ENCODE measurements around the gene MTMR1.

MTMR1 gene

GRCh38 chrX:150696866-150697265 is 3.7 kb downstream of the MTMR1 start:
- no peak for DNase-seq (ENCODE audit: low read depth)

- no peak for DNase-seq (ENCODE audit: low read depth)
Observed at GRCh38 chrX:150697641-150698040, 4.4 kb downstream of the MTMR1 start.

GRCh38 chrX:150698981-150699380 is 5.8 kb downstream of the MTMR1 start:
- no peak for DNase-seq (ENCODE audit: low read depth)

DNA sequence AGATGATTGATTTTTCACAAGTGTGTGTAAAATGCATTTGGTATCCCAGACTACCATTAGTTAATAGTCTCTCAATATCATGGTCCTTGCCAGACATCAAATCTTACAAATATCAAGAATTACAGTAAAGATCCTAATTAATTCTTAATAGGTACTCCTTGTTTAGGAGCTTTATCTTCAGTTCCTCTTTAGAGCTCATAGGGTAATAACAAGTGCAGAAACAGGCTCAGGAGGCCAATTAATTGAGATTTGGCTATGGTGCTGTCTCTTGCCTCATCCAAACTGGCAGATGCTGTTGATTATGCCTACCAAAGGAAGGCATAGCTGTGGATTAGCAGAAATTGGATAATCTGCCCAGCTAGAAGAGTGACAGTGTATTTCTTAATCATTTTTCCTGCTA is 6.9 kb downstream of the MTMR1 start:
- no peak for DNase-seq (ENCODE audit: low read depth)

DNA sequence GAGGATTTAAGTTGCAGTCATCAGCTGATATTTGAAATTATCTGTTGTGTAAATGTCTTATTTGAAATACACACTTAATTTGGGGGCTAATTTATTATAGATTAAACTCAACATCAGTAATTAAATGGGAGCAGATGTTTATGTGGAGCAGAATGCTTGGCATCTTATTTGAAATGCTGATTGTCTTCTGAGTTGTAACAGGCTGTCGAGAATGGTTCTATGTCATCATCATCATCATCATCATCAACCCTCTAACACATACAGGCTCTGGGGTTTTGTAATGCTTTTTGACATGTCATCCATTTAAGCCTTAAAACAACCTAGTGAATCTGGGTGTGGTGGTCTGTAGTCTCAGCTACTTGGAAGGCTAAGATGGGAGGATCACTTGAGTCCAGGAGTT is 8.2 kb downstream of the MTMR1 start:
- DNase-seq (ENCODE audit: low read depth): no peak

- DNase-seq (ENCODE audit: low read depth): no peak
Observed at GRCh38 chrX:150702966-150703694, 9.9 kb downstream of the MTMR1 start.

DNA sequence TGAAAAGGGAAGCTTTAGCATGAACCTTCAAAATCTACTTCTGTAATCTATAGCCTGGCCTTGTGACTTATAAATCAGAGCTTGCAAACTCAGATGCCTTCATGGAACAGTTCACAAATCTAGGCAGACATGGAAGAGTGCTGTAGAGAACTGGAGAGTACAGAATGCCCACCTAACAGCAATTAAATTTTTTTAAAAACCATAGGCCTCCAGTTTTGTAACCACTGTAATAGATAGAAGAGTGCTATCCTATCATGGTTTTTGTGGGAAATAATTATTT is 10.4 kb downstream of the MTMR1 start:
- no peak for DNase-seq (ENCODE audit: low read depth)

- DNase-seq (ENCODE audit: low read depth): peak; percentile 74
Observed at GRCh38 chrX:150704030-150704613, 10.9 kb downstream of the MTMR1 start.

DNA sequence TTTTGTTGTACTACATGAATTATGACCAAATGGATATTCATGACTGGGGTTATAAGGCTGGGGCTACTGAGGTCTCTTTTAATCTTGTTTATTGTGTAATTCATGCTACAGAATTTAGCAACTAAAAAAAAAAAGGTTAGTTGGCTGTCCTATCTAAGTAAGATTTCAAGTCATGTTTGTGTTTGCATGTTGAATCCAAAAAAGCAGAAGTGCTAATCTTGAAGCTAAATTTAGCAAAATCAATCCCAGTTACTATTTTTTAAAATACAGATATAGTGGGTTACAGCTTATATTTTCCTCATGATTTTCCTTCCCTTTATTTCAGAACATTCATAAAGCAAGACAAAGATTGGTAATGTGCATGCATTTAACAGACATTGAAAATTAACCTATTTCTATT is 19.4 kb downstream of the MTMR1 start:
- no peak for DNase-seq (ENCODE audit: low read depth)

GRCh38 chrX:150715184-150715583 is 22.0 kb downstream of the MTMR1 start:
- DNase-seq (ENCODE audit: low read depth): peak; percentile 24

DNA sequence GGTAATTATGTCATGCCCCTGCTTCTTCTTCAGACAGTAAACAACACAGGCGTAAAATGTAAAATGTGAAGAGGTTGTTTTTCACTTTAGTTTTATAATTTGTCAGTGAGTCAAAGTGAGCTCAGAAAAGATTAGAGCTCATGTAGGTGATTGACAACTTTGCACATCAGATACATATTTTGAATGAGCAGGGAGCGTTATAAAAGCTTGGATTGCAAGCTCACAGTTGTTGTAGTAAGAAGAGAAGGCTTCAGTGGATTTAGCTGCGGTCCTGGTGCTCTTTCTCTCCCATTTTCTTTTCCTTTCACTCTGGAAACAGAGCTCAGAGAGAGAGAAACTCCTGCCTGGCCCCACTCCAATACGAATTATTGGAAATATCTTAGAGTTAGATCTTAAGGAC is 26.4 kb downstream of the MTMR1 start:
- no peak for DNase-seq (ENCODE audit: low read depth)

DNA sequence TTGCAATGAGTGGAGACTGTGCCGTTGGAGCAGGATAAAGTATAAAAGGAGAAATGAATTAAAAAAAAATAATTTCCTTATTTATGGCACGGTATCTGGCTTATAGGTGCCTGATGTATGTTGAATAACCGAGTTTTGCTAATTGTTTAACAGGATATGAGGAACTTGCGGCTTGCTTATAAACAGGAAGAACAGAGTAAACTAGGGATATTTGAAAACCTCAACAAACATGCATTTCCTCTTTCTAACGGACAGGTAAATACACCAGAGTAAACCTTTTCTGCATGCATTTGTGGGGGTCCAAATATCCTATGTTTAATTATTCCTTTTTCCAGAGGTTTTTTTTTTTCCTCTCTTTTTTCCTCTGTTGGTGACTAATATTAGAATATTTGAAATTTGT is 36.8 kb downstream of the MTMR1 start:
- DNase-seq (ENCODE audit: low read depth): no peak

DNA sequence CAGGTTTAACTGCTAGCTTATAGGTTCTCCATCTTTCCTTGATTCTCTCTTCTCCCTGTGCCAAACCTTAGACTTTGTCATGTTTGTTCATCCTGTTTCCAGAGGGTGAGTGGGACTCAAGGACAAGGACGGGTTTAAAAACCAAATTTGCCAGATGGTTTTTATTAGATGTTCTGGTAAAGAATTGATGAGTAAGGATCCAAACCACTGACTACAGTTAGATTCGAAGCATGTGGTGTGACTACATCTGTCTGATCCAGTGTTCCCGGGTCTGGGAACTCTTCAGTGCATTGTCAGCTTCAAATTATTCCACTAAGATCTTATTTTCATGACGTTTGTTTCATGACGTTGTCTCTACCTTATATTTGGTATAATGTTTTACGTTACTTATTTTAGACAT is 37.5 kb downstream of the MTMR1 start:
- DNase-seq (ENCODE audit: low read depth): peak; percentile 43

DNA sequence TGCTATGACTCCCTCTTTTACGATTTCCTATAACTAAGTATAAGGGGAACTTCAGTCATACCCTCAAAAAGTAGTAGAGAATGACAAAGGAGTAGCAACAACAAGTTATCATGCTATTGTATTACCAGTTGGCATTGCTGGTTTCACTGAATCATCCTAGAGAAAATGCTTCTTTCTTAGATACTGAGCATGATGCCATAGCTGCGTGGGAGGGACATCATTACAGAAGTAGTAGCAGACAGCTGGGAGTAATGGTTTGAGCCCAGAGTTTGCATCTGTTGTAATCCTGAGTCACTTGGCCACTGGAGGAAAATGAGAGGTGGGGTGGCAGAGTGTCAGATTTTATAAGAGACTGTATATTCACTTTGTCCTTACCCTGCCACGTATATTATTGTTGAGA is 38.6 kb downstream of the MTMR1 start:
- DNase-seq (ENCODE audit: low read depth): peak; percentile 87

DNA sequence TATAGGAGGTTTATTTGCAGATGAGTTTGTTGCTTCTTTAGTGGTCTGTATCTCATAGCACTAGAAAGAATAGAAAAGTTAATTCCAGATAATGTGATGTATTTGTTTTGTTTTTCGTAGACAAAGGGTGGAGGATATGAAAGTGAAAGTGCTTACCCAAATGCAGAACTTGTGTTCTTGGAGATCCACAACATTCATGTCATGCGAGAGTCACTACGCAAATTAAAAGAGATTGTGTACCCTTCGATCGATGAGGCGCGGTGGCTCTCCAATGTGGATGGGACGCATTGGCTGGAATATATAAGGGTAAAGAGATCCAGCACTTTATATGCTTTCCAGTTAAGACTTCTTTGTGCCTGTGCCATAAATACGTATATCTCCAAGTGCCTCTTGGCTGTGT is 43.3 kb downstream of the MTMR1 start:
- no peak for DNase-seq (ENCODE audit: low read depth)

DNA sequence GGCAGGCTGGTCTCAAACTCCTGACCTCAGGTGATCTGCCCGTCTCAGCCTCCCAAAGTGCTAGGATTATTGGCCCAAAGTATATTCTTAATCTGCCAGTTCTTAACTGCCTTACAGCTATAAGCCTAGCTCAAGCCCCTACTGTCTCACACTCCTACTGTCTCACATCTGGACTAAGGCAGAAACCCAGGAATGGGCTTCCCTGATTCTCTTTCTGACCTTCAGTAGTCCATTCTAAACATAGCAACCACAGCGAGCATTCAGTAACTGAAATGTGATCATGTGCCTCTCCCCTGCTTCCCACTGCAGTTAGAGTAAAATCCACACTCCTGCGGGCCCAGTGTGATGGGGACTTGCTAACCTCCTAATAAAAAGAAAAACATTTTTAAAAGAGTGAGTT is 58.9 kb downstream of the MTMR1 start:
- no peak for DNase-seq (ENCODE audit: low read depth)

GRCh38 chrX:150753357-150753756 is 60.2 kb downstream of the MTMR1 start:
- no peak for DNase-seq (ENCODE audit: low read depth)

- no peak for DNase-seq (ENCODE audit: low read depth)
Observed at GRCh38 chrX:150753968-150754367, 60.8 kb downstream of the MTMR1 start.

DNA sequence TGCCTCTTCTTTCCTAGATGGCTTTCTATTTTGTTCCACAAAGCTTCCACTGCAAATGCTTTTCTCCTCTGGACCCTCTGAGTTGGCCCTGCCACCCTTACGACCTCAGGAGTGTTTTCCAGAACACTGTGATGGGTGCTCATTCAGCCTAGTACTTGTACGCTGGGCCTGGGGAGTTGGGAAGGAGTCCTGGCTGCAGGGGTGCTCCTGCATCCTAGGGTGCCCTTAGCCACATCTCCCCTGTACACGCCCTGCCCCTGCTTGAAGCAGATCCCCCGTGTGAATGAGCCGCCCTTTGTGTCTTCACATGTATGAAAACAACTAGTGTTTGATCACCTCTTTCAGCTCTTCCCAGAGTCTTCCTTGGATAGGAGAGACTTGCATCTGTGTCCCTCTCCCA is 64.2 kb downstream of the MTMR1 start:
- no peak for DNase-seq (ENCODE audit: low read depth)

- DNase-seq (ENCODE audit: low read depth): no peak
Observed at GRCh38 chrX:150759568-150760416, 66.6 kb downstream of the MTMR1 start.

GRCh38 chrX:150761176-150761818 is 68.1 kb downstream of the MTMR1 start:
- DNase-seq (ENCODE audit: low read depth): no peak

DNA sequence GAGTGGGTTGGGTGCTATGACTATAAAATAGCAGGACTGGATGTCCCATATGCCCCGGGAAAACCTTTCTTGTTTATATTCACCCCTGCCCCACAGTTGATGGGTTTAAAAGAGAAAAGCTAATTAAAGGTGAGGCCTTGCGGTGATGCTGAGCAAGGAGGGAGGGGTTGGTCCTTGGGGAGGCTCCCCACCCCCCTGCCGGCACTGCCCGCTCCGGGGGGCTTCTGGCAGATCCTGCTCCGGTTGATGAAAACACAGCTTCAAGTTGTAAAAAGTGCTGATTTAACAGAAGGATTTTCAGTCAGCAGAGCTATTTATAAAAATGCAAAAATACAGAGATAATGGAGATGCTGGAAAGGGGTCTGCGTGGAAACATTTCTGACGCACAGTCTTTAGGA is 68.6 kb downstream of the MTMR1 start:
- DNase-seq (ENCODE audit: low read depth): no peak
